ENCODE data around the gene USP6NL.

The USP6NL gene

GRCh38 chr10:11488126-11488525 is 123.3 kb downstream of the USP6NL start:
- no peak overlapping the region for H3K9ac ChIP-seq (ENCODE audit: low read depth, low read length)
- H3K27ac ChIP-seq (ENCODE audit: low read length), result no peak overlapping the region
- peaks cover 73% of the 10 kb centered on the region for H3K36me3 ChIP-seq (ENCODE audit: insufficient read depth, low read depth, low read length)
- H3K9me3 ChIP-seq (ENCODE audit: insufficient read depth, low read depth, low read length), result no peaks in the 10 kb centered on the region
- H3K4me1 ChIP-seq (ENCODE audit: insufficient read depth, low read length), result 0 out of 2 replicates have a peak, but pooled peaks cover 4% of the 10 kb centered on the region
- H3K27me3 ChIP-seq (ENCODE audit: insufficient read depth, low read length), result no peaks in the 10 kb centered on the region
- no peak overlapping the region for H3K4me3 ChIP-seq (ENCODE audit: low read length)

- 0 out of 2 replicates have a peak, but pooled peaks cover 4% of the 10 kb centered on the region for H3K4me1 ChIP-seq (ENCODE audit: insufficient read depth, low read length)
- H3K4me3 ChIP-seq (ENCODE audit: low read length), result no peak overlapping the region
- no peaks in the 10 kb centered on the region for H3K27me3 ChIP-seq (ENCODE audit: insufficient read depth, low read length)
- H3K9ac ChIP-seq (ENCODE audit: low read depth, low read length), result no peak overlapping the region
- H3K27ac ChIP-seq (ENCODE audit: low read length), result no peak overlapping the region
- H3K9me3 ChIP-seq (ENCODE audit: insufficient read depth, low read depth, low read length), result no peaks in the 10 kb centered on the region
- H3K36me3 ChIP-seq (ENCODE audit: insufficient read depth, low read depth, low read length), result peaks cover 67% of the 10 kb centered on the region
Measured at GRCh38 chr10:11483201-11484148, 128.0 kb downstream of the USP6NL start.

DNA sequence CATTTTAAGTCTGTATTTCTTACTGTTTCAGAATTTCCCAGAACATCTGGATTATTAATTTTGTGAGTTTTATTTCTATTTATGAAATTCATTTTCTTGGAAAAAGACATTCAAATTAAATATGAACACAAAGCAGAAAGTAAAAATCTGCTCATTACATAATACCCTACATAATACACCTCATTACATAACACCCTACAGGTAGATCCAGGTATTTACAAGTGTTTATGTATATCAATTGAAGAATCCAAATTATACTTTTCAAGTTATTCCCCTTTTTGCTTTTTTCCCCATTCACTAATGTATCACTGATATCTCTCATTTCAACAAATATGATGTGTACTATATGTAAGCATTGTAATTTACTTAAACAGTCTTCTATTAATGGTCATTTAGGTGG is 129.1 kb downstream of the USP6NL start:
- peaks cover 62% of the 10 kb centered on the region for H3K36me3 ChIP-seq (ENCODE audit: insufficient read depth, low read depth, low read length)
- H3K9ac ChIP-seq (ENCODE audit: low read depth, low read length), result no peak overlapping the region
- H3K27me3 ChIP-seq (ENCODE audit: insufficient read depth, low read length), result no peaks in the 10 kb centered on the region
- no peak overlapping the region for H3K27ac ChIP-seq (ENCODE audit: low read length)
- 0 out of 2 replicates have a peak, but pooled peaks cover 4% of the 10 kb centered on the region for H3K4me1 ChIP-seq (ENCODE audit: insufficient read depth, low read length)
- no peak overlapping the region for H3K4me3 ChIP-seq (ENCODE audit: low read length)
- no peaks in the 10 kb centered on the region for H3K9me3 ChIP-seq (ENCODE audit: insufficient read depth, low read depth, low read length)

DNA sequence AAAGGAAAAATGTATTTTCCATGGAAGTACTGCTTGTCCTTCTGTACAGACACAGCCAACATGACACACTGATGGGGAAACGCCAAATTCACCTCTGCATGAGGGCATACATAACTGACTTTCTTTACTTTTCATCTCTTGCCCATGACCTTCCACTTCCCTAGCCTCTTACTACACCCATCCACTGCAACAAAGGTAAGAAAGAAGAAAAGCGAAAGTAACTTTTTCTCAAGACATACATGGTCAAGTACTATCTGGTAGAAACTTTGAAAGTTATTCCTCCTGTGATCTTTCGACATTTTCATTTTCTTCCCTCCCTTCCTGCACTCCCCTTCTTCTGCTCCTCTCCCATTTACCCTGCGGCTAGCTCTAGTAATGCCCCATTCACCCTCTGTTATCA is 130.8 kb downstream of the USP6NL start:
- no peak overlapping the region for H3K9ac ChIP-seq (ENCODE audit: low read depth, low read length)
- H3K9me3 ChIP-seq (ENCODE audit: insufficient read depth, low read depth, low read length), result no peaks in the 10 kb centered on the region
- no peak overlapping the region for H3K27ac ChIP-seq (ENCODE audit: low read length)
- no peak overlapping the region for H3K4me3 ChIP-seq (ENCODE audit: low read length)
- H3K4me1 ChIP-seq (ENCODE audit: insufficient read depth, low read length), result peaks cover 10% of the 10 kb centered on the region
- no peaks in the 10 kb centered on the region for H3K27me3 ChIP-seq (ENCODE audit: insufficient read depth, low read length)
- peaks cover 64% of the 10 kb centered on the region for H3K36me3 ChIP-seq (ENCODE audit: insufficient read depth, low read depth, low read length)

DNA sequence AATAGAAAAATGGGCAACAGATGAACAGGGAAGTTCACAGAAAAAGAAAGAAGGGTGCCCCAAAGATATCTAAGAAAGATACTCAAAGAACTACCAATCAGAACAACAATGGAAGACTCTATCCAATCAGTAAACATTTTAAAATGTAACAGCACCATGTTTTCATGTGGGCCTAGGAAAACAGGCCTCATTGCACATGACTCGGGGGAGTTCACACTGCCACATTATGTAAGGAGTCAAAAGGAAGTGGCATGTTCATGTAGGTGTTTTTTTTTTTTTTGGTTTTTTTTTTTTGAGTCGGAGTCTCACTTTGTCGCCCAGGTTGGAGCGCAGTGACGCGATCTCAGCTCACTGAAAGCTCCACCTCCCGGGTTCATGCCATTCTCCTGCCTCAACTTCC is 132.2 kb downstream of the USP6NL start:
- Histone ChIP-seq H3K4me1 (ENCODE audit: insufficient read depth, low read length) (peaks cover 21% of the 10 kb centered on the region), H3K9ac (ENCODE audit: low read depth, low read length) (no peak overlapping the region)

DNA sequence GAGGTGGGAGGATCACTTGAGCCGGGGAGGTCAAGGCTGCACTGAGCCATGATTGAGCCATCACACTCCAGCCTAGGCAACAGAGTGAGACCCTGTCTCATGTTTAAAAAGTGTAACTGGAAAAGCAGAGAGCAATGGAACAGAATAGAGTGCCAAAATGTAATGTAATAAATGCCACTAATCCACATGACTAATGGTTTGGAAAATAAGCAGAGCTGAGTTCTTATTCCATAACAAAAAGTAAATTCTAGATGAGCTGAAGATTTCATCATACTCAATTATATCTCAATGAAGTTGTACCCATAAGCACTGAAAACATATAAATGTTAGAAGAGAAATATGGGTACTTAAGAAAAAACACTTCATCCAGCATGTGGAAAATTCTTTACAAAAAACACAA is 132.6 kb downstream of the USP6NL start:
- H3K36me3 ChIP-seq (ENCODE audit: insufficient read depth, low read depth, low read length), result peaks cover 46% of the 10 kb centered on the region

More for the DNA sequence above, 132.2 kb downstream of the USP6NL start:
- Histone ChIP-seq H3K4me3 (ENCODE audit: low read length) (no peak overlapping the region), H3K27ac (ENCODE audit: low read length) (no peak overlapping the region), H3K27me3 (ENCODE audit: insufficient read depth, low read length) (no peaks in the 10 kb centered on the region), H3K36me3 (ENCODE audit: insufficient read depth, low read depth, low read length) (peaks cover 50% of the 10 kb centered on the region), H3K9me3 (ENCODE audit: insufficient read depth, low read depth, low read length) (no peaks in the 10 kb centered on the region)

GRCh38 chr10:11475831-11476434 is 135.5 kb downstream of the USP6NL start:
- Histone ChIP-seq H3K9me3 (ENCODE audit: insufficient read depth, low read depth, low read length) (no peaks in the 10 kb centered on the region), H3K4me1 (ENCODE audit: insufficient read depth, low read length) (peaks cover 27% of the 10 kb centered on the region), H3K9ac (ENCODE audit: low read depth, low read length) (no peak overlapping the region), H3K4me3 (ENCODE audit: low read length) (no peak overlapping the region), H3K27me3 (ENCODE audit: insufficient read depth, low read length) (no peaks in the 10 kb centered on the region), H3K27ac (ENCODE audit: low read length) (no peak overlapping the region), H3K36me3 (ENCODE audit: insufficient read depth, low read depth, low read length) (peaks cover 25% of the 10 kb centered on the region; the same call in 1 of the 2 replicates)

More for the DNA sequence above, 132.6 kb downstream of the USP6NL start:
- peaks cover 23% of the 10 kb centered on the region for H3K4me1 ChIP-seq (ENCODE audit: insufficient read depth, low read length)
- no peak overlapping the region for H3K9ac ChIP-seq (ENCODE audit: low read depth, low read length)
- no peak overlapping the region for H3K4me3 ChIP-seq (ENCODE audit: low read length)
- no peak overlapping the region for H3K27ac ChIP-seq (ENCODE audit: low read length)
- no peaks in the 10 kb centered on the region for H3K27me3 ChIP-seq (ENCODE audit: insufficient read depth, low read length)
- H3K9me3 ChIP-seq (ENCODE audit: insufficient read depth, low read depth, low read length), result no peaks in the 10 kb centered on the region

DNA sequence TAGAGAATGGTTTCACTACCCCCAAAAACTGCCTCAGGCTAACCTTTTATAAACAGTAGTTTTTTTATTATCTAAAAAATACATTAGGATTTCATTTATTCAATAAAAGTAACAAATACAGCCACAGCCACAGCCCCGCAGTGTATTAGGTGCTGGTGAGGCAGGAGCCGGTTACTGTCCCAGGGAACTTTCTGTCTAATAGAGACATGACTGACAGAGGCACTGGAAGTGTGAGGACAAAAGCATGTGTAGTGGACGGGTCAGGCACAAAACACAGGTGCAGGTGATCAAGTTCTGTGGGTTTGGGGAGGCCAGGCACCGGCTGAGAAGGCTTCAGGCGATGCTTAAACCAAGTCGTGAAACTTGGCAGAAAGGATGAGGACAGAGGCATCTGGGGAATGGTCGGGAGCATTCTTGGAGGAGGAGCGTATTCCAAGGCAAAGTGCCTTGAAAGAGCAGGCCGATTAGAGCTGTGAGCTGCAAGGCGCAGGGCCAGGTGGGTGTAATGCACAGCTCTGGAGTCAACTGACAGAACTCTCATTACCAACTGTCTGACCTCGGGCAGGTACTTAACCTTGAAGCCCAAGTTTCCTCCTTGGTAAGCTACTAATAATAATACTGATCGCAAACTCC is 138.2 kb downstream of the USP6NL start:
- H3K27ac ChIP-seq (ENCODE audit: low read length), result no peak overlapping the region
- H3K36me3 ChIP-seq (ENCODE audit: insufficient read depth, low read depth, low read length), result peaks cover 8% of the 10 kb centered on the region; the same call in 1 of the 2 replicates
- H3K27me3 ChIP-seq (ENCODE audit: insufficient read depth, low read length), result no peaks in the 10 kb centered on the region
- H3K4me3 ChIP-seq (ENCODE audit: low read length), result no peak overlapping the region
- H3K9me3 ChIP-seq (ENCODE audit: insufficient read depth, low read depth, low read length), result no peaks in the 10 kb centered on the region
- H3K9ac ChIP-seq (ENCODE audit: low read depth, low read length), result no peak overlapping the region
- peaks cover 47% of the 10 kb centered on the region for H3K4me1 ChIP-seq (ENCODE audit: insufficient read depth, low read length)

- Histone ChIP-seq H3K9ac (ENCODE audit: low read depth, low read length) (no peak overlapping the region), H3K27me3 (ENCODE audit: insufficient read depth, low read length) (no peaks in the 10 kb centered on the region), H3K9me3 (ENCODE audit: insufficient read depth, low read depth, low read length) (no peaks in the 10 kb centered on the region), H3K27ac (ENCODE audit: low read length) (no peak overlapping the region), H3K4me3 (ENCODE audit: low read length) (no peak overlapping the region), H3K36me3 (ENCODE audit: insufficient read depth, low read depth, low read length) (peaks cover 11% of the 10 kb centered on the region; the same call in 1 of the 2 replicates), H3K4me1 (ENCODE audit: insufficient read depth, low read length) (peaks cover 49% of the 10 kb centered on the region)
Measured at GRCh38 chr10:11472158-11472753, 139.2 kb downstream of the USP6NL start.

GRCh38 chr10:11469575-11470391 is 141.7 kb downstream of the USP6NL start:
- H3K4me3 ChIP-seq (ENCODE audit: low read length), result peak overlapping the region; percentile 50; the same call in 1 of the 2 replicates
- peak overlapping the region; percentile 50; the same call in 1 of the 2 replicates for H3K9ac ChIP-seq (ENCODE audit: low read depth, low read length)
- no peaks in the 10 kb centered on the region for H3K27me3 ChIP-seq (ENCODE audit: insufficient read depth, low read length)
- H3K9me3 ChIP-seq (ENCODE audit: insufficient read depth, low read depth, low read length), result no peaks in the 10 kb centered on the region
- peaks cover 6% of the 10 kb centered on the region; the same call in 1 of the 2 replicates for H3K36me3 ChIP-seq (ENCODE audit: insufficient read depth, low read depth, low read length)
- peak overlapping the region; percentile 60 for H3K27ac ChIP-seq (ENCODE audit: low read length)
- peaks cover 36% of the 10 kb centered on the region for H3K4me1 ChIP-seq (ENCODE audit: insufficient read depth, low read length)
